ENCODE data around the gene HIBCH.
"Not testable (repeated sequence)": the region's sequence is repeated elsewhere in the genome, so short reads cannot be mapped to it uniquely, and the experiment has no call there.

Gene HIBCH

DNA sequence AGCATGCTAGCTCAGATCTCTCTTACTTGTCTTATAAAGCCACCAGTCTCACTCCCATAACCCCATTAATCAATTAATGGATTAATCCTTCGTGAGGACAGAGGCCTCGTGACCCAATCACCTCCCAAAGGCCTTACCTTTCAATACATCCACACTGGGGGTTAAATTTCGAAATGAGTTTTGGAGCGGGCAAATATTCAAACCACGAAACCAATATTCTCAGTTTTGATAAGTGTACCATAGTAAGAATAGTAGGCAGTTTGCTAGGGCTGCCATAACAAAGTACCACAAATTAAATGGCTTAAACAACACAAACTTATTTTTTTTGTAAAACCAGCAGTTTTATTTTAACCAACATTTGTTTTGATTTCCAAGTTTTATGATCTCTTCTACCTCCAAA is 15.2 kb downstream of the HIBCH start:
- no peak for FAIRE-seq

GRCh38 chr2:190303647-190304046 is 16.0 kb downstream of the HIBCH start:
- FAIRE-seq: no peak

- no peak for FAIRE-seq
Measured at GRCh38 chr2:190302052-190302451, 17.6 kb downstream of the HIBCH start.

DNA sequence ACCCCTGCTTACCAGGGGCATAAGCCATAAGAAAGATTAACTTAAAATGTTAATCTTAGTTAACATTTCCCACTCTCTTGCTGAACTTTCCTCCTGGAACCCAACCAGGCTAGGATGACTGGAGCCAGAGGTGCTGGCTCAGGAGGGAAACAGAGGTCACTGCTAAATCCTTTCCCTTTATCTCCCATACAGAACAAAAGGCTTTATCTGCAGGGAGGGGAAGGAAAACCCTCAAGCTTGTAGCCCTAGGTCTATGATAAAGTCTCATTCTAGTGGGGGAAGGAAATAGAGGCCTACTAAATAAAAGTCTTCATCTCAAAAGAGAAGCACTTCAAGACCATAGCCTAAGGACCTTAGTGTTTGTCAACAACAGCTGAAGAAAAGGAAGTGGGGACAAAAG is 18.6 kb downstream of the HIBCH start:
- no peak for FAIRE-seq

DNA sequence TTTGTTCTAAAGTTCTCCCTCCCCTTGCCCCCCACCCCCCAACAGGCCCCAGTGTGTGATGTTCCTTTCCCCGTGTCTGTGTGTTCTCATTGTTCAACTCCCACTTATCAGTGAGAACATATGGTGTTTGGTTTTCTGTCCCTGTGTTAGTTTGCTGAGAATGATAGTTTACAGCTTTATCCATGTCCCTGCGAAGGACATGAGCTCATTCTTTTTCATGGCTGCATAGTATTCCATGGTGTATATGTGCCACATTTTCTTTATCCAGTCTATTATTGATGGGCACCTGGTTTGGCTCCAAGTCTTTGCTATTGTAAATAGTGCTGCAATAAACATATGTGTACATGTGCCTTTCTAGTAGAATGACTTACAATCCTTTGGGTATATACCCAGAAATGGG is 21.7 kb downstream of the HIBCH start:
- not testable (repeated sequence) for FAIRE-seq

GRCh38 chr2:190283783-190284182 is 35.8 kb downstream of the HIBCH start:
- no peak for FAIRE-seq

DNA sequence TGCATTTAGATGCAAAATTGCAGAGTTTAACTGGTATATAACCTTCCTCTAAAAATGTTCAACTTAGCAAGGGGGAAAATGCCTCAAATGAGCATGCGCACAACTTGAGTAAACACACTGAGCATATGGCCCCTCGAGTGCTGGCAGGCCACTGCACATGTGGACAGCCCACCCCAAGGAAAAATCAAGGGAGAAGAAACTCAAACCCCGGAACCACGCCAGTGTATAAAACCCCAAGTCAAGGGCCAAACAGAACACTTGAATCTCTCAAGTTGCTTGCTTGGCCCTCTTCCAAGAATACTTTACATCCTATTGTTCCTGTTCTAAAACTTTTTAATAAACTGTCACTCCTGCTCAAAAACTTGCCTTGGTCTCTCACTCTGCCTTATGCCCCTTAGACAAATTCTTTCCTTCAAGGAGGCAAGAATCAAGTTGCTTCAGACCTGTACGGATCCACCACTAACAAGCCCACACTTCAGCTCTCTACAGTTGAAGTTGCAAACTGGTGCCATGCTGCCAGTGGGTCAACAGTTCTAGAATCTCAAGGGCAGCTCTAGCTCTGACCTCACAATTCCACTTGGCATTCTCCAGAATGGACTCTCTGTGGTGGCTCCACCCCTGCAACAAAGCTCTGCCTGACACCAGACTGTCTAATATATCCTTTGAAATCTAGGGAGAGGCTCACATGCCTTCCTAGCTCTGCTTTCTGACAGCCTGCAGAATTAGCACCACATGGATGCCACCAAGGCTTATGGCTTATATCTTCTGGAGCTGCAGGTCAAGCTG is 38.9 kb downstream of the HIBCH start:
- FAIRE-seq: no peak

GRCh38 chr2:190279256-190280134 is 40.1 kb downstream of the HIBCH start:
- FAIRE-seq: not testable (repeated sequence)

GRCh38 chr2:190277234-190278112 is 42.2 kb downstream of the HIBCH start:
- peak; percentile 84 for FAIRE-seq

GRCh38 chr2:190272457-190272842 is 47.2 kb downstream of the HIBCH start:
- FAIRE-seq: no peak

DNA sequence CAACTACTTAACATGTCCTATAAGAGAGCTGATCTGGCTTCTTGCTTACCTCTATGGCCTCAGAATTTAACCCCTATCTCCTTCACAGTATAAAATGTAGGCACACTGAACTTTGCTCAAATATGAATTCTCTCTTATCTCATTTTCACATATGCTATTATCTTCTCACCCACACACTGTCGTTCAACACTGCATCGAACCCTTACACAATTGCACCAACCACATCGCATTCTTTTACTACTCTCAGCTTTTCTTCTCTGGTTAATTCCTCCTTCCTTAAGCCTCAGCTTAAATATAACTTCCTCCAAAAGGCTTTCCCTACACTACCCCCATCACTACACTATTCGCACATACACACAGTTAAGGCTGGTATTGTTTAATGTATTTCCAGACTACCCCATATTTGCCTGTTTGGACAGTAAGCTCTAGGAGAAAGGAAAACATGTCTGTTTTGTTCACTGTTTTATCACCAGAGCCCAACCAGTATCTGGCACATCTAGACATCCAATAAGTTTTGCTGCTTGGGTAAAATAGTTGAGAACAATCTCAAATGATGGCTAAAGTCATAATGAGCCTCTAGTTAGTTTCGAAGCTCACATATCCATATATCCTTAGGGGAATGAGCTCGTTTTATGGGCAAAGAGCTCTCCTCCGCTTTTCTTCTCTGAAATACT is 47.7 kb downstream of the HIBCH start:
- FAIRE-seq: no peak

DNA sequence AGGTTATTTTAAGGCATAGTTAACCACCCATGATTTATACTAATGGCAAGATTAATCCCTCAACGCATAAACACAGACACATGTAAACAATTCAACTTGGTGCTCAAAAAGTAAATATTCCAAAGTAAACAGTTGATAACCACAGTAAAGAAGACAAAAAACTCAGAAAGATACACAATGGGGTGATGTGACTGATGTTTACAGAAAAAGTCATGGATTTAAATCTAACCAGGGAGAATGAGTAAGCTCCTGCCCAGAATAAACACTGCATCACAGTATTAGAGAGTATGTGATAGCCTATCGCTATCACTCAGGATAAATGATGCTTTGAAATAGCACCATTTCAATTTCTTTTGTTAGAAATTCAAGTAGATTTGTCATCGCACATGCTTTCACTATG is 49.3 kb downstream of the HIBCH start:
- FAIRE-seq: no peak

- not testable (repeated sequence) for FAIRE-seq
Measured at GRCh38 chr2:190269699-190270098, 49.9 kb downstream of the HIBCH start.

- FAIRE-seq: no peak
Measured at GRCh38 chr2:190267302-190267701, 52.3 kb downstream of the HIBCH start.

DNA sequence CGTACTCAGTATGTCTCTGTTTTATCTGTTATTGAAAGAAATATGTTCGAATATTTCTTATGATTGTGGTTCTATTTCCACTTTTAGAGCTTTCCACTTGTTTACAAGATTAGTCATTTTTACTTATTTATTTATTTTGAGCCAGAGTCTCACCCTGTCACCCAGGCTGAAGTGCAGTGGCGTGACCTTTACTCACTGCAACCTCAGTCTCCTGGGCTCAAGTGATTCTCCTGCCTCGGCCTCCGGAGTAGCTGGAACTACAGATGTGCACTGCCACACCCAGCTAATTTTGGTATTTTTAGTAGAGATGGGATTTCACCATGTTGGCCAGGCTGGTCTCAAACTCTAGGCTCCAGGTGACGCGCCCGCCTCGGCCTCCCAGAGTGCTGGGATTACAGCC is 53.3 kb downstream of the HIBCH start:
- no peak for FAIRE-seq

GRCh38 chr2:190261851-190262250 is 57.8 kb downstream of the HIBCH start:
- no peak for FAIRE-seq

DNA sequence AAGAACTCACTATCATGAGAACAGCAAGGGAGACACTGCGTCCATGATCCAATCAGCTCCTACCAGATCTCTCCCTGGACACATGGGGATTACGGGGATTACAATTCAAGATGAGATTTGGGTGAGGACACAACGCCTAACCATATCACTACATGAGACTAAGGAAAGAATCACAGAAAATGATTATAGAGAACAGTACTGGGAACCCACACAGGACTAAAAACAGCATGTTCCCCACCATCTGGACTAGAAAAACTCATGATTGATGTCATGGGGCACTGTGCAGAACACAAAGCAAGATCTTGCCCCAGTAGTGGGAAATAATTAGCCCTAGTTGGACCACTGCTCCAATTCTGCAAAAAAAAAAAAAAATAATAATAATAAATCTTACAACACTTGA is 63.5 kb downstream of the HIBCH start:
- no peak for FAIRE-seq

GRCh38 chr2:190255676-190256075 is 64.0 kb downstream of the HIBCH start:
- FAIRE-seq: no peak

- FAIRE-seq: no peak
Measured at GRCh38 chr2:190254063-190254850, 65.4 kb downstream of the HIBCH start.

- no peak for FAIRE-seq
Measured at GRCh38 chr2:190250421-190250820, 69.2 kb downstream of the HIBCH start.

- FAIRE-seq: no peak
Measured at GRCh38 chr2:190235551-190236075, 84.0 kb downstream of the HIBCH start.
